IPS-15b (cell line): ENCODE results near the gene ADGRL2.

Experiments
- H3K27me3 ChIP-seq: one replicate; pipeline ENCODE4 v1.6.1; 2013; ENCODE audit warnings: low read length; ENCODE audit not compliant: control insufficient read depth, insufficient read depth
- H3K36me3 ChIP-seq: one replicate; pipeline ENCODE4 v1.6.1; 2013; ENCODE audit warnings: low read length; ENCODE audit not compliant: control insufficient read depth, insufficient read depth
- H3K4me1 ChIP-seq: one replicate; pipeline ENCODE4 v1.6.1; 2013; ENCODE audit warnings: mild to moderate bottlenecking, low read length; ENCODE audit not compliant: control insufficient read depth, insufficient read depth
- H3K4me3 ChIP-seq: one replicate; pipeline ENCODE4 v1.5.1; 2013; ENCODE audit warnings: low read depth, low read length
- H3K9ac ChIP-seq: one replicate; pipeline ENCODE4 v1.6.1; 2013; ENCODE audit warnings: low read depth, mild to moderate bottlenecking, low read length
- H3K9me3 ChIP-seq: one replicate; pipeline ENCODE4 v1.6.1; 2013; ENCODE audit warnings: mild to moderate bottlenecking, low read length; ENCODE audit not compliant: control insufficient read depth, insufficient read depth

The ADGRL2 gene

DNA sequence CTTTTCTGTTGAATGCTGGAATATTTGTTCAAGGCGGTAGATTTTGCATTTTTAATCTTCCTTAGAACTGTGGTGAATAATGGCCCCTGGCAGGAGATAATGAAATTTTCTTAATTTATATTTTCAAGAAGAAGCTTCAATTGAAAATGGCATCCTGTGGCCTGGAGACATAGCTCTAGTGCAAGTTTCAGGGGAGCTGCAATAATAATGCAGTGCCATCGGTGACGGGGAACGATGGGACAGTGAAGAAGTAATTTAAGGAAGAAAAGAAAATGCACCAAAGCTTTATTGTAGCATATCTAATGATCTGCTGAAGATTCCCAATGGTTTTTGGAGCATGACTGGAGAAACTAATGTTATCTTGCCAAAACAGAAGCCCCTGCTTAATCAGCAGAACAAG lies 128.4 kb downstream of the ADGRL2 start:
- Histone ChIP-seq H3K4me3 (no peak overlapping the region), H3K9me3 (no peaks in the 10 kb centered on the region), H3K27me3 (no peaks in the 10 kb centered on the region)

DNA sequence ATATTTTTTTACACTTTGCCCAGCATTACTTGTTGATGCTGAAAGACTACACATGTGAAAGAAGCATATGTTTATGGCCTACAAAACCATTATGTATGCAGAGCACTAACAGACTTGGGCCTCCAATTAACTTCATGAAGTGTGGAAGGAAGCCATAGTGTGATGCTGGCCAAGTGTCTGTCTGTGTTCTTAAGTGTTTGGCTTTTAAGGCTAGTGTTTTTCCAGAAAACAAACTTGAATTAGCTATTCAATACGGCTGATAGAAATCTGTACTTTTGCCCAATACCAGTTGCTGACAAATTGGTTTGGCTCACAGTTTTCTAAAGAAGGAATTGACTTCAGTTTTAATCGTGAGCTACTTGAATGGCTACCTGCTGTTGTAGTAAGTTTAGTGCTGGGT lies 136.1 kb downstream of the ADGRL2 start:
- H3K4me3 ChIP-seq, result no peak overlapping the region
- no peaks in the 10 kb centered on the region for H3K36me3 ChIP-seq
- no peaks in the 10 kb centered on the region for H3K4me1 ChIP-seq
- no peaks in the 10 kb centered on the region for H3K9me3 ChIP-seq
- no peak overlapping the region for H3K9ac ChIP-seq
- no peaks in the 10 kb centered on the region for H3K27me3 ChIP-seq

More for the DNA sequence above, 128.4 kb downstream of the ADGRL2 start:
- Histone ChIP-seq H3K4me1 (peaks cover 2% of the 10 kb centered on the region), H3K9ac (no peak overlapping the region), H3K36me3 (peaks cover 3% of the 10 kb centered on the region)

DNA sequence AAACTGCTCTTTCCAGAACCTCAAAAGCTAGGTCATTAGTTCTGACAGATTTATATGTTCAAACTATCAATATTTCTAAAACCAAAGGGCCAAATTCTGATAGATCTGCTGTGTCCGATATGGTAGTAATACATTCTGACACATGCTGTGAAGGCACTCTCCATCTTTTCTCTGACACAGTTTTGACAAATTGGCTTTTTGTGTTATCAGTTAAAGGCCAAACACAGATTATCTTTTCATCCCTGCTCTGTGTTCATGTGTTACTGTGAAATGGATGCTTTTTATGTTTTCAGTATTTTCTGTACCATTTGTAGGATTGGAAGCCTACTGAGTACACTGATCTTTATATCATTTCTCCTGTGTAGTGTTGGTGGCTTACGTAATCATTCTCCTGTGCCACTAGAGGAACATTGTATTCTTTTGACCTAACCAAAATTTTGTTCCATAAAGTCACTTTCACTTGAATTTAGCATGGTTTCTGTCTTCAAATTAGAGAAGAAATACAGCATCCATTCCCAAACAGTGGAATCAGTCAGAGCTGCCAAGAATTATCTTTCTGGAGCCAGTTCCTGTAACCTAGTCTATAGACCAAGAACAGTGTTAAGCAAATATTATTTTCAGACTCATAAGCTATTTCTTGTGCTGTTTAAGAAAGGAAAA lies 137.2 kb downstream of the ADGRL2 start:
- H3K4me1 ChIP-seq, result no peaks in the 10 kb centered on the region
- no peak overlapping the region for H3K9ac ChIP-seq
- no peaks in the 10 kb centered on the region for H3K27me3 ChIP-seq
- no peak overlapping the region for H3K4me3 ChIP-seq
- H3K9me3 ChIP-seq, result no peaks in the 10 kb centered on the region
- H3K36me3 ChIP-seq, result no peaks in the 10 kb centered on the region

DNA sequence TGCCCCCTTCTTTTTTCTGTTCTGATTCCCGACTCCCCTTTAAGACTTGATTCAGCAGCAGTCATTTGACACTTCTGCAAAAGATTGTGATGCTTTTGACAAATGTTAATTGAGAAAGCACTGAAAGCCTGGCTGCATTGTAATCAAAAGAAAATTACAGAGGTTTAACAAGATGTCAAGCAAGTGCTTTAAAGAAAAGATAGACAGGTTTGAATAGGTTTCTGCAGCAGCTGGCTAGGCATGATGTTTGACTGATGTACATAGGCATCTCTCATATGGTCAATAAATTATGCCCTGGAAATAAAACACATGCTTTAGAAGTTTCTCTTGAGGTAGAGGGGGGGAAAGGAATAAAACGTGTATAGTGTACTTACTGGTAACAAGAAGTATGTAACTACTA lies 147.8 kb downstream of the ADGRL2 start:
- Histone ChIP-seq H3K9ac (no peak overlapping the region), H3K4me3 (no peak overlapping the region), H3K36me3 (peaks cover 2% of the 10 kb centered on the region), H3K4me1 (peaks cover 3% of the 10 kb centered on the region), H3K27me3 (no peaks in the 10 kb centered on the region), H3K9me3 (no peaks in the 10 kb centered on the region)

DNA sequence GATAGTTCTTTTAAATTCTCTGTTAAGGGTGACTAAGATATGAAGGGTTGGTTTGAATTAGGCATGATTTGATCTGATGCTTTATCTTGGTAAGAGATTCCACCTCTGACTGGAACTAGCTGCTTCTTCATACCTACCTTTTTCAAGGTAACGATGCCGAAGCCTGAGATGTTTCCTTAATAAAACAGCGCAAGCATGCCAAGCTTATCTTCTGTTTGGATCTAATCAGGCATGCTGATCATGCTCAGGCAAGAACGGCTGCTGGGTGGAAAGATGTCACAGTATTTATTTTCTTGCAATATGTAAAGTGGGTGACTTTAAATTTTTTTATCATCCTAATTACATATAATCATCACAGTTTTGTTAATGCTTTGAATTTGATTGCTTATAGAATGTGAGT lies 148.7 kb downstream of the ADGRL2 start:
- Histone ChIP-seq H3K9me3 (no peaks in the 10 kb centered on the region), H3K4me1 (peaks cover 3% of the 10 kb centered on the region), H3K4me3 (no peak overlapping the region), H3K36me3 (peaks cover 2% of the 10 kb centered on the region), H3K27me3 (no peaks in the 10 kb centered on the region), H3K9ac (no peak overlapping the region)

DNA sequence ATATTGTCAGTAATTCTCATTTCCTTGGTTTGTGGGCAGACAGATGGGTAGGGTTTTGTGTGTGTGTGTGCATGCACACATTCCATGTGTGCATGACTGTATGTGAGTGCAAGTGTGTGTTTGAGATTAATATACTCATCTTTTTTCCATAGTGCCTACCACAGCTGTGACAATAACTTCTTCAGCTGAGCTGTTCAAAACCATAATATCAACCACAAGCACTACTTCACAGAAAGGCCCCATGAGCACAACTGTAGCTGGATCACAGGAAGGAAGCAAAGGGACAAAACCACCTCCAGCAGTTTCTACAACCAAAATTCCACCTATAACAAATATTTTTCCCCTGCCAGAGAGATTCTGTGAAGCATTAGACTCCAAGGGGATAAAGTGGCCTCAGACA lies 149.3 kb downstream of the ADGRL2 start:
- Histone ChIP-seq H3K4me1 (peaks cover 3% of the 10 kb centered on the region), H3K4me3 (no peak overlapping the region), H3K9me3 (no peaks in the 10 kb centered on the region), H3K36me3 (peaks cover 2% of the 10 kb centered on the region), H3K9ac (no peak overlapping the region), H3K27me3 (no peaks in the 10 kb centered on the region)

DNA sequence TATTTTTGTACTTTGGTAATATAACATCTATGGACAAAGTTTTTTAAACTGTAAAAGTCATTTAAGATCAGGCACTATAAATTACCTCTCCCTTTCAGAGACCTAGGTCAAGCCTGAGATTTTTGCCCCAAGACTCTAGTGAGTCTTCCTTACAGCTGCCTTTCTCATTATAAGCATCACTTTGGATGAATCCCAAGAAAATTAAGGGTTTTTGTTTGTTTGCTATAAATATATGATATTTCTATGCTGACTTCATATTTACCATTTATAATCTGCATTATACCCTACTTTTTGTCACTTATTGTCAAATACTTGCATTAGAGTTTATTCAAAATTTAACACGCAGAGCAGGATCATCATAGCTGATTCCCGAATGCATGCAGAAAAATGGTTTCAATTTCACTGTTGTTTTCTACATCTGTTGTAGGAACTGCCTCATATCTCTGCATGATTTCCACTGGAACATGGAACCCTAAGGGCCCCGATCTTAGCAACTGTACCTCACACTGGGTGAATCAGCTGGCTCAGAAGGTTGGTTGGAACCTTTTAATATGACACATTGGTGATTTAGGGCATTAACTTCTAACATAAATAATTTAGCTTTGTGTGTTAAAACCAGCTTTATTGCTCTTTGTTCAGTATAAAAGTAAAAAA lies 150.0 kb downstream of the ADGRL2 start:
- no peaks in the 10 kb centered on the region for H3K4me1 ChIP-seq
- no peak overlapping the region for H3K9ac ChIP-seq
- H3K9me3 ChIP-seq, result no peaks in the 10 kb centered on the region
- peaks cover 2% of the 10 kb centered on the region for H3K36me3 ChIP-seq
- no peak overlapping the region for H3K4me3 ChIP-seq
- no peaks in the 10 kb centered on the region for H3K27me3 ChIP-seq

DNA sequence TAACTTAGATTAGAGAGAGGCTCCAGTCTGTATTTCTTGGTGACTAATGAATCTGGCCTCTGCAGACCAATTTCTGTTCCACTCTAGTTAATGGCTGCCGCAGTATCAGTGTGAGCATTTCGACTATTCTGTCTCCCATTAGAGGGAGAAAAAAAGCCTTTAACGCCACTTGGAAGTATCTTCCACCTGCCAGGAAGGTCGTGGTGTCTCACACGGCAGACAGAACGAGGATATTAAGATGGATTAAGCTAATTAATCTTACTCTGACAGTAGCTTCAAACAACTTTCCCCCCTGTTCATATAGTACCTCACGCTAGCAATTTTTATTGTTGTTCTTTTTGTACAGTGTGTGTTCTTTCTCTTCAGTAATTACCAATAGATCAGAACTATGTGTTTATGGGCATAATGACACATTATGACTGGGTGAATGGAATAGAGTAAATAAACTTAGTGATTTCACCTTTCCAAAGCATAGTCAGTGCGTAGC lies 153.8 kb downstream of the ADGRL2 start:
- H3K4me3 ChIP-seq, result no peak overlapping the region
- no peak overlapping the region for H3K9ac ChIP-seq
- no peaks in the 10 kb centered on the region for H3K4me1 ChIP-seq
- H3K9me3 ChIP-seq, result no peaks in the 10 kb centered on the region
- H3K36me3 ChIP-seq, result peaks cover 2% of the 10 kb centered on the region
- no peaks in the 10 kb centered on the region for H3K27me3 ChIP-seq

DNA sequence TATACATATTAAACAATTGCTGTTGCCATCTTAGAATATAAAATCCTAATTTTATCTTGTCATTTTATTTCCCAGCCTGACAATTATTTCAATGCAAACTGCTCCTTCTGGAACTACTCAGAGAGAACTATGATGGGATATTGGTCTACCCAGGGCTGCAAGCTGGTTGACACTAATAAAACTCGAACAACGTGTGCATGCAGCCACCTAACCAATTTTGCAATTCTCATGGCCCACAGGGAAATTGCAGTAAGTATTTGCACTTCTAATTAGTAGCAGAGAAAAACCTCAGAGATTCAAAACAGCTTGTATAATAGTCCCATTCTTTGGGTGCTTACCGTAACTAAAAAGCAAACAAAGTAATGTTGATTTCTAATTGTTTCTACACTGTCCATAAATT lies 167.2 kb downstream of the ADGRL2 start:
- H3K9ac ChIP-seq, result no peak overlapping the region

DNA sequence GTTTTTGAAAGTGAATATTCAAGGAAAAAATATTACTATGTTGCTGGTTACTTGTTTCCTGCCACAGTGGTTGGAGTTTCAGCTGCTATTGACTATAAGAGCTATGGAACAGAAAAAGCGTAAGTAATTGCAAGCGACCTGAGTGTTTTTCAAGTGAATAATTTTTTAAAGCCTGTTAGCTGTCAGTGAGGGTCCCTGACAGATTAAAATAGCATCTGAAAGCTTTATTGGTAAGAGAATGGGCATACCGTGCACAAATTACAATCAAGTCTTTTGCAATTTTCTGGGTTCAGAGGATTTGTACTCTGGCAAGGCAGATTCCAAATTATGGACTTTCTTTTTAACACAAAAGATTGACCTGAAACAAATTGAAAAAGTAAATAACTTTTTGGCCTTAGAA lies 169.7 kb downstream of the ADGRL2 start:
- H3K27me3 ChIP-seq, result no peaks in the 10 kb centered on the region
- no peak overlapping the region for H3K9ac ChIP-seq
- H3K4me1 ChIP-seq, result peaks cover 22% of the 10 kb centered on the region
- no peak overlapping the region for H3K4me3 ChIP-seq
- no peaks in the 10 kb centered on the region for H3K36me3 ChIP-seq
- no peaks in the 10 kb centered on the region for H3K9me3 ChIP-seq

More for the DNA sequence above, 167.2 kb downstream of the ADGRL2 start:
- Histone ChIP-seq H3K27me3 (no peaks in the 10 kb centered on the region), H3K4me1 (peaks cover 27% of the 10 kb centered on the region), H3K9me3 (no peaks in the 10 kb centered on the region), H3K36me3 (no peaks in the 10 kb centered on the region), H3K4me3 (no peak overlapping the region)

DNA sequence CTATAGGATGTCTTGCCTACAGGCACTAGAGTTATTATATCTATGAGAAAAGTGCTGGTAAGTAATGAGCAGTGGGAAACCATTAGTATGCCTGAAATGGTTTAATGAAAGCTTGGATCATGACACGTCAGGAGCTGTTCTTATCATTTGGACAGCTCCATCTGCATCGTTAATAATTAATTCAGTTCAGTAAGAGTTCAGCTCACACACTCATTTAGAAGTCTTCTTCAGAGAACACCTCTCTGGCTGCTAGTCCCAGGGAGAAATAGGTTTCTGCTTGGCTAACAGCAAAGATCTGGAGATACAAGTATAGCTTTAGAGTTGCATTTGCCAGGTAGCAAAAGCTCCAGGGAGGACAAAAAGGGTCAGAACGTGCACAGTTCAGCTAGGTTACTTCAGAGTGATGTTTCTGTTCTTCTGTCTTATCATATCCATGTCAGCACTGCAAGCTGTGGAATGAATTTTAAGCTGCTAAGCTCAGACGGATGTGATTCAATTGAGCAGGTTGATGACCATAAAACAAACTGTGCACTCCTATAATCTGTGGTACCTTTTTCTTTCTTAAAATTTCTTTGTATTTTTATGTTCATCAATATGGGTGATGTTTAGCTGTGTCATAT lies 173.6 kb downstream of the ADGRL2 start:
- Histone ChIP-seq H3K4me3 (no peak overlapping the region), H3K9ac (no peak overlapping the region), H3K36me3 (no peaks in the 10 kb centered on the region), H3K9me3 (no peaks in the 10 kb centered on the region), H3K4me1 (peaks cover 34% of the 10 kb centered on the region), H3K27me3 (no peaks in the 10 kb centered on the region)
